ENCODE data around the gene GPR142. TPM values are rescaled to one million over a fixed set of nuclear protein-coding genes. Genes with fewer than 3 reads are reported as not detected.

The GPR142 gene
- total and polyA plus RNA-seq, 2 of the 8 experiments (the other 6 are each of a cell fraction or from before 2014, with no cell fraction given), result 0.05 TPM; not detected in 1

DNA sequence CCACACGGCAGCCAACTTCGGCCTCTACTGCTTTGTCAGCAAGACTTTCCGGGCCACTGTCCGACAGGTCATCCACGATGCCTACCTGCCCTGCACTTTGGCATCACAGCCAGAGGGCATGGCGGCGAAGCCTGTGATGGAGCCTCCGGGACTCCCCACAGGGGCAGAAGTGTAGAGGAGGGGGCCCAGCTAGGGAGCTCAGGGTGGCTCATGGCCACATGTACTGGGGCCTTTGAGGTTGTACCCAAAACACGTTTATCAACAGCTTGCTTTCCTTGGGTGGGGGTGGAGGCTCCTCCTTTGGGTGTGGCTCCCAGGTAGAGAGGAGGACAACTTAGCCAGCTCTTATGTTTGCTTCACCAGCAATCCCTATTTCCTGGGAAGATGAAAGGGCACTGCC lies 5.1 kb downstream of the GPR142 start (continued):
- TF ChIP-seq, protein P1, sequence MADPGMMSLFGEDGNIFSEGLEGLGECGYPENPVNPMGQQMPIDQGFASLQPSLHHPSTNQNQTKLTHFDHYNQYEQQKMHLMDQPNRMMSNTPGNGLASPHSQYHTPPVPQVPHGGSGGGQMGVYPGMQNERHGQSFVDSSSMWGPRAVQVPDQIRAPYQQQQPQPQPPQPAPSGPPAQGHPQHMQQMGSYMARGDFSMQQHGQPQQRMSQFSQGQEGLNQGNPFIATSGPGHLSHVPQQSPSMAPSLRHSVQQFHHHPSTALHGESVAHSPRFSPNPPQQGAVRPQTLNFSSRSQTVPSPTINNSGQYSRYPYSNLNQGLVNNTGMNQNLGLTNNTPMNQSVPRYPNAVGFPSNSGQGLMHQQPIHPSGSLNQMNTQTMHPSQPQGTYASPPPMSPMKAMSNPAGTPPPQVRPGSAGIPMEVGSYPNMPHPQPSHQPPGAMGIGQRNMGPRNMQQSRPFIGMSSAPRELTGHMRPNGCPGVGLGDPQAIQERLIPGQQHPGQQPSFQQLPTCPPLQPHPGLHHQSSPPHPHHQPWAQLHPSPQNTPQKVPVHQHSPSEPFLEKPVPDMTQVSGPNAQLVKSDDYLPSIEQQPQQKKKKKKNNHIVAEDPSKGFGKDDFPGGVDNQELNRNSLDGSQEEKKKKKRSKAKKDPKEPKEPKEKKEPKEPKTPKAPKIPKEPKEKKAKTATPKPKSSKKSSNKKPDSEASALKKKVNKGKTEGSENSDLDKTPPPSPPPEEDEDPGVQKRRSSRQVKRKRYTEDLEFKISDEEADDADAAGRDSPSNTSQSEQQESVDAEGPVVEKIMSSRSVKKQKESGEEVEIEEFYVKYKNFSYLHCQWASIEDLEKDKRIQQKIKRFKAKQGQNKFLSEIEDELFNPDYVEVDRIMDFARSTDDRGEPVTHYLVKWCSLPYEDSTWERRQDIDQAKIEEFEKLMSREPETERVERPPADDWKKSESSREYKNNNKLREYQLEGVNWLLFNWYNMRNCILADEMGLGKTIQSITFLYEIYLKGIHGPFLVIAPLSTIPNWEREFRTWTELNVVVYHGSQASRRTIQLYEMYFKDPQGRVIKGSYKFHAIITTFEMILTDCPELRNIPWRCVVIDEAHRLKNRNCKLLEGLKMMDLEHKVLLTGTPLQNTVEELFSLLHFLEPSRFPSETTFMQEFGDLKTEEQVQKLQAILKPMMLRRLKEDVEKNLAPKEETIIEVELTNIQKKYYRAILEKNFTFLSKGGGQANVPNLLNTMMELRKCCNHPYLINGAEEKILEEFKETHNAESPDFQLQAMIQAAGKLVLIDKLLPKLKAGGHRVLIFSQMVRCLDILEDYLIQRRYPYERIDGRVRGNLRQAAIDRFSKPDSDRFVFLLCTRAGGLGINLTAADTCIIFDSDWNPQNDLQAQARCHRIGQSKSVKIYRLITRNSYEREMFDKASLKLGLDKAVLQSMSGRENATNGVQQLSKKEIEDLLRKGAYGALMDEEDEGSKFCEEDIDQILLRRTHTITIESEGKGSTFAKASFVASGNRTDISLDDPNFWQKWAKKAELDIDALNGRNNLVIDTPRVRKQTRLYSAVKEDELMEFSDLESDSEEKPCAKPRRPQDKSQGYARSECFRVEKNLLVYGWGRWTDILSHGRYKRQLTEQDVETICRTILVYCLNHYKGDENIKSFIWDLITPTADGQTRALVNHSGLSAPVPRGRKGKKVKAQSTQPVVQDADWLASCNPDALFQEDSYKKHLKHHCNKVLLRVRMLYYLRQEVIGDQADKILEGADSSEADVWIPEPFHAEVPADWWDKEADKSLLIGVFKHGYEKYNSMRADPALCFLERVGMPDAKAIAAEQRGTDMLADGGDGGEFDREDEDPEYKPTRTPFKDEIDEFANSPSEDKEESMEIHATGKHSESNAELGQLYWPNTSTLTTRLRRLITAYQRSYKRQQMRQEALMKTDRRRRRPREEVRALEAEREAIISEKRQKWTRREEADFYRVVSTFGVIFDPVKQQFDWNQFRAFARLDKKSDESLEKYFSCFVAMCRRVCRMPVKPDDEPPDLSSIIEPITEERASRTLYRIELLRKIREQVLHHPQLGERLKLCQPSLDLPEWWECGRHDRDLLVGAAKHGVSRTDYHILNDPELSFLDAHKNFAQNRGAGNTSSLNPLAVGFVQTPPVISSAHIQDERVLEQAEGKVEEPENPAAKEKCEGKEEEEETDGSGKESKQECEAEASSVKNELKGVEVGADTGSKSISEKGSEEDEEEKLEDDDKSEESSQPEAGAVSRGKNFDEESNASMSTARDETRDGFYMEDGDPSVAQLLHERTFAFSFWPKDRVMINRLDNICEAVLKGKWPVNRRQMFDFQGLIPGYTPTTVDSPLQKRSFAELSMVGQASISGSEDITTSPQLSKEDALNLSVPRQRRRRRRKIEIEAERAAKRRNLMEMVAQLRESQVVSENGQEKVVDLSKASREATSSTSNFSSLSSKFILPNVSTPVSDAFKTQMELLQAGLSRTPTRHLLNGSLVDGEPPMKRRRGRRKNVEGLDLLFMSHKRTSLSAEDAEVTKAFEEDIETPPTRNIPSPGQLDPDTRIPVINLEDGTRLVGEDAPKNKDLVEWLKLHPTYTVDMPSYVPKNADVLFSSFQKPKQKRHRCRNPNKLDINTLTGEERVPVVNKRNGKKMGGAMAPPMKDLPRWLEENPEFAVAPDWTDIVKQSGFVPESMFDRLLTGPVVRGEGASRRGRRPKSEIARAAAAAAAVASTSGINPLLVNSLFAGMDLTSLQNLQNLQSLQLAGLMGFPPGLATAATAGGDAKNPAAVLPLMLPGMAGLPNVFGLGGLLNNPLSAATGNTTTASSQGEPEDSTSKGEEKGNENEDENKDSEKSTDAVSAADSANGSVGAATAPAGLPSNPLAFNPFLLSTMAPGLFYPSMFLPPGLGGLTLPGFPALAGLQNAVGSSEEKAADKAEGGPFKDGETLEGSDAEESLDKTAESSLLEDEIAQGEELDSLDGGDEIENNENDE (IDR thresholded peaks at IDR 0.05; ENCODE audit: insufficient replicate concordance, low read length), result no peak
- TF ChIP-seq SIX5 (IDR thresholded peaks at IDR 0.05; ENCODE audit: low read depth, low read length) (no peak), TAF7 (optimal IDR thresholded peaks at IDR 0.05; ENCODE audit: borderline replicate concordance, low read depth, low read length) (no peak), EZH2 (IDR thresholded peaks at IDR 0.05; ENCODE audit: low read depth, low read length, severe bottlenecking) (no peak), BRCA1 (IDR thresholded peaks at IDR 0.05; ENCODE audit: low read depth, low read length) (no peak), PHF8 (conservative IDR thresholded peaks at IDR 0.05; ENCODE audit: low read depth, low read length) (no peak)

All from H1 (cell line).